CD4-positive, alpha-beta memory T cell (primary cell): Measurements from ENCODE around the gene CAMK1. TPM values are rescaled to one million over a fixed set of nuclear protein-coding genes. Genes with fewer than 3 reads are reported as not detected.

Experiments
- CTCF ChIA-PET: fragments of 350-600 bp; sonication (Branson Sonifier 250); formaldehyde crosslinking; loops from one replicate; lab custom pipeline; 2021; ENCODE audit warnings: inconsistent platforms; ENCODE audit not compliant: partially characterized antibody; lab: Charles Lee
- POLR2A ChIA-PET: fragments of 350-600 bp; sonication (Branson Sonifier 250); formaldehyde crosslinking; loops from one replicate; lab custom pipeline; 2021; ENCODE audit not compliant: partially characterized antibody; lab: Charles Lee
- DNase-seq, 5 donors: peaks; one replicate each; pipeline versions ENCODE4 v3.0.0 to v3.0.0-alpha.2; 2020 to 2022; ENCODE audit warnings: mixed read lengths in 1 of 5
- H3K27ac ChIP-seq: one replicate; pipeline ENCODE4 v1.7.0; 2013; ENCODE audit warnings: low read depth, low read length
- H3K27me3 ChIP-seq: 2 replicates; pipeline ENCODE4 v1.7.0; 2013; ENCODE audit warnings: mild to moderate bottlenecking, low read length, moderate library complexity; ENCODE audit not compliant: insufficient read depth
- H3K36me3 ChIP-seq: 2 replicates; pipeline ENCODE4 v1.7.0; 2013; ENCODE audit warnings: mild to moderate bottlenecking, low read length, moderate library complexity; ENCODE audit not compliant: insufficient read depth
- H3K4me1 ChIP-seq: 2 replicates; pipeline ENCODE4 v1.7.0; 2013; ENCODE audit warnings: mild to moderate bottlenecking, low read length, moderate library complexity; ENCODE audit not compliant: insufficient read depth
- H3K4me3 ChIP-seq, 2 donors: one replicate each; pipeline ENCODE4 v1.7.0; 2013; ENCODE audit warnings: low read length in 2 of 2, mild to moderate bottlenecking in 1 of 2
- H3K9me3 ChIP-seq, 2 donors: one replicate each; pipeline ENCODE4 v1.7.0; 2013; ENCODE audit warnings: low read length in 2 of 2, control low read depth in 1 of 2; ENCODE audit not compliant: control insufficient read depth in 1 of 2
- H3K27ac Mint-ChIP-seq, 7 donors: one replicate each; pipeline ENCODE4 v1.8.0; 2020 to 2021; ENCODE audit warnings: mixed read lengths in 7 of 7, mild to moderate bottlenecking in 6 of 7, inconsistent platforms in 3 of 7, moderate library complexity in 3 of 7
- H3K27me3 Mint-ChIP-seq, 2 donors: one replicate each; pipeline ENCODE4 v1.8.0; 2020 to 2021; ENCODE audit warnings: mixed read lengths in 2 of 2
- H3K36me3 Mint-ChIP-seq, 2 donors: one replicate each; pipeline ENCODE4 v1.8.0; 2020 to 2021; ENCODE audit warnings: mixed read lengths in 2 of 2, inconsistent platforms in 1 of 2, mild to moderate bottlenecking in 1 of 2
- H3K4me1 Mint-ChIP-seq, 4 donors: one replicate each; pipeline ENCODE4 v1.8.0; 2020 to 2021; ENCODE audit warnings: mixed read lengths in 4 of 4, mild to moderate bottlenecking in 1 of 4
- H3K4me3 Mint-ChIP-seq, 8 donors: one replicate each; pipeline ENCODE4 v1.8.0; 2020 to 2021; ENCODE audit warnings: mixed read lengths in 8 of 8, mild to moderate bottlenecking in 7 of 8, moderate library complexity in 6 of 8, inconsistent platforms in 3 of 8
- H3K9me3 Mint-ChIP-seq, 8 donors: one replicate each; pipeline ENCODE4 v1.8.0; 2020 to 2021; ENCODE audit warnings: mixed read lengths in 8 of 8, mild to moderate bottlenecking in 5 of 8, inconsistent platforms in 3 of 8, moderate library complexity in 1 of 8
- intact Hi-C: fragments of 100-400 bp; cut with micrococcal nuclease; formaldehyde crosslinking; loops from one replicate; pipeline ENCODE4 v1.15.1; 2023
- polyA plus RNA-seq, 2 donors: library from polyadenylated mRNA; unstranded; fragments of 300-500 nt; fragmentation: Illumina TruSeq; gene quantifications; one replicate each; pipeline ENCODE4 v1.2.3, GENCODE V29; 2021
- total RNA-seq, 2 experiments: library from RNA; stranded (reverse); gene quantifications; one replicate each; pipeline ENCODE4 v1.2.3, GENCODE V29; 2021

Gene CAMK1
- total and polyA plus RNA-seq, 4 experiments from 2014 or later = 2.1 to 5.8 (median 3.1) TPM

DNA sequence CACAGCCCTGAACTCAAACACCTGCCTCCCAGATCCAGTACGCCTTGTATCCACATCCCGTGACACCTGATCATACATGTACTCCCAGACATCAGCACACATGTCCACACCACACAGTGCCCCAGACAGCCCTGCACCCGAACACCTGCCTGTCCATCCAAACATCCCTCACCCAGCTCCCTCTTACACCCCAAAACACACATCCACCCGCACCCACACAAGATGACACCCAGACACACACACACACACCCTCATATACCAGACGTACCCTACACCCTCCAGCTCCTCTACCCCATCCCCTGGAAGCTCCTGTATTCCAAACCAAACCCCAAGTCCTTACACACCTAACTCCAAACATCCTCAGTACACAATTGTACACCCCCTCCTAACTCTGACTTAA is 735 bp downstream of the CAMK1 start:
- H3K27ac Mint-ChIP-seq = peak overlapping the region in 5 of 7 donors; percentile 66 to 91 (median 76)
- H3K27me3 Mint-ChIP-seq = no peaks in the 10 kb centered on the region
- peak overlapping the region; percentile 57 to 77 (median 76) for H3K4me3 Mint-ChIP-seq
- peaks cover 0 to 2% of the 10 kb centered on the region in 2 donors for H3K36me3 Mint-ChIP-seq
- H3K9me3 ChIP-seq = no peaks in the 10 kb centered on the region
- ChIA-PET CTCF (no interaction called here), POLR2A (interaction anchor here (0.9 to 3.9 kb wide), 5 partner anchors 9 to 119 kb away, joined by 3 to 20 read pairs (median 6); partner anchors contain the start of genes ARPC4, OGG1 and TADA3)
- H3K4me3 ChIP-seq = peak overlapping the region in 1 of 2 donors; percentile 45
- peaks cover 12 to 36% (median 21%) of the 10 kb centered on the region in 4 donors for H3K4me1 Mint-ChIP-seq
- no peak overlapping the region for H3K27ac ChIP-seq
- no peaks in the 10 kb centered on the region for H3K27me3 ChIP-seq
- no peak for DNase-seq
- H3K9me3 Mint-ChIP-seq = no peaks in the 10 kb centered on the region
- H3K36me3 ChIP-seq = no peaks in the 10 kb centered on the region
- H3K4me1 ChIP-seq = peaks cover 21% of the 10 kb centered on the region
- intact Hi-C loops = no loop called here

GRCh38 chr3:9768141-9768775 is 1.5 kb downstream of the CAMK1 start:
- Mint-ChIP-seq H3K27ac (peak overlapping the region in 3 of 7 donors; percentile 14 to 66 (median 37)), H3K36me3 (peaks cover 0 to 2% of the 10 kb centered on the region in 2 donors), H3K4me1 (peaks cover 11 to 36% (median 21%) of the 10 kb centered on the region in 4 donors), H3K9me3 (no peaks in the 10 kb centered on the region), H3K27me3 (no peaks in the 10 kb centered on the region), H3K4me3 (no peak overlapping the region)
- ChIA-PET CTCF (interaction anchor here (1.6 kb wide), 1 partner anchor 14 kb away, joined by 4 read pairs; no protein-coding TSS in a partner anchor), POLR2A (interaction anchor here (1.7 to 3.9 kb wide), 2 partner anchors 14 to 18 kb away, joined by 5 to 20 read pairs; partner anchors contain the start of gene OGG1)
- Histone ChIP-seq H3K4me1 (peaks cover 21% of the 10 kb centered on the region), H3K27me3 (no peaks in the 10 kb centered on the region), H3K4me3 (no peak overlapping the region), H3K27ac (no peak overlapping the region), H3K36me3 (no peaks in the 10 kb centered on the region), H3K9me3 (no peaks in the 10 kb centered on the region)
- DNase-seq = no peak
- intact Hi-C loops = no loop called here

- no peak for DNase-seq
- Mint-ChIP-seq H3K36me3 (peaks cover 0 to 2% of the 10 kb centered on the region in 2 donors), H3K4me3 (peak overlapping the region in 1 of 8 donors; percentile 15), H3K27me3 (no peaks in the 10 kb centered on the region), H3K27ac (peak overlapping the region in 3 of 7 donors; percentile 37 to 77 (median 59)), H3K9me3 (no peaks in the 10 kb centered on the region), H3K4me1 (peaks cover 11 to 36% (median 21%) of the 10 kb centered on the region in 4 donors)
- intact Hi-C loops = no loop called here
- Histone ChIP-seq H3K9me3 (no peaks in the 10 kb centered on the region), H3K36me3 (no peaks in the 10 kb centered on the region), H3K27ac (no peak overlapping the region), H3K4me1 (peaks cover 21% of the 10 kb centered on the region), H3K27me3 (no peaks in the 10 kb centered on the region), H3K4me3 (no peak overlapping the region)
- CTCF ChIA-PET = interaction anchor here (1.6 kb wide), 1 partner anchor 13 kb away, joined by 4 read pairs; no protein-coding TSS in a partner anchor
- POLR2A ChIA-PET = interaction anchor here (1.0 to 3.9 kb wide), 3 partner anchors 13 to 371 kb away, joined by 3 to 20 read pairs (median 5); partner anchors contain the start of gene OGG1
Observed at GRCh38 chr3:9767418-9767817, 2.3 kb downstream of the CAMK1 start.

DNA sequence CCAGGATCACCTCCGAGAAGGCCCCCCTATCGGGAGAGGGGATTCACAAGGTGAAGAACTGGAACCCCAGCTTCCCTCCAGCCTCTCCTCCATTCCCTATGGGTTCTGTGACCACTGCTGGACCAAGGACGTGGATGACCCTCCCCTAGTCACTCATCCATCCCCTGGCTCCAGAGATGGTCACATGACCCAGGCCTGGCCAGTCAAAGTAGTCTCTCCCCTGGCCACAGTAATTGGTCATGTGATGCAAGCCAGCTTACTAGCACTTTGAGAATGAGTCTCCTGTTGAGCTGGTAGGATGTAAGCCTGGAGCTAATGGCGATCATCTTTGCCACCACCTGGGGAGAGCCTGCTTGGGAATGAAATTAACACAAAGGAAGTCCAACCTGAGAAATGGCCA is 3.9 kb downstream of the CAMK1 start:
- peaks cover 11 to 36% (median 23%) of the 10 kb centered on the region in 4 donors for H3K4me1 Mint-ChIP-seq
- peak overlapping the region in 1 of 7 donors; percentile 72 for H3K27ac Mint-ChIP-seq
- ChIA-PET CTCF (no interaction called here), POLR2A (interaction anchor here (0.7 kb wide), 1 partner anchor 39 kb away, joined by 3 read pairs; no protein-coding TSS in a partner anchor)
- no peak for DNase-seq
- no peaks in the 10 kb centered on the region for H3K9me3 ChIP-seq
- no peaks in the 10 kb centered on the region for H3K27me3 ChIP-seq
- H3K27ac ChIP-seq = no peak overlapping the region
- H3K36me3 ChIP-seq = no peaks in the 10 kb centered on the region
- peaks cover 21% of the 10 kb centered on the region for H3K4me1 ChIP-seq
- H3K4me3 ChIP-seq = no peak overlapping the region
- intact Hi-C loops = no loop called here
- H3K4me3 Mint-ChIP-seq = no peak overlapping the region
- H3K36me3 Mint-ChIP-seq = peaks cover 3 to 5% of the 10 kb centered on the region in 2 donors
- no peaks in the 10 kb centered on the region for H3K9me3 Mint-ChIP-seq
- no peaks in the 10 kb centered on the region for H3K27me3 Mint-ChIP-seq

DNA sequence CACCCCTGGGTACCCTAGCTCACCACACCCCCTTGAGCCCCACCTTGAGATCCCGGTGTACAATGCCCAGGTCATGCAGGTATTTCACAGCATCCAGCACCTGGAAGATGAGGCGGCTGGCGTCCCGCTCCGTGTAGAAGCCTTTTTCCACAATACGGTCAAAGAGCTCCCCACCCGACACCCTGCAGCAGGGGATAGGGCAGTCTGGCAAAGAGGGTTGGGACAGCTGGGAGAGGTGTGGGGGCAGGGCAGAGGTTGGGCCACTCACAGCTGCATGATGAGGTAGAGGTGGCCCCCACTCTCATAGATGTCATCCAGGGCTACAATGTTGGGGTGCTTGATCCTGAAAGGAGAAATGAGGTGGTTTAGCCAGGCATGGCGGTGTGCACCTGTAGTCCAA is 6.9 kb downstream of the CAMK1 start:
- CTCF ChIA-PET = no interaction called here
- H3K27ac Mint-ChIP-seq = no peak overlapping the region

DNA sequence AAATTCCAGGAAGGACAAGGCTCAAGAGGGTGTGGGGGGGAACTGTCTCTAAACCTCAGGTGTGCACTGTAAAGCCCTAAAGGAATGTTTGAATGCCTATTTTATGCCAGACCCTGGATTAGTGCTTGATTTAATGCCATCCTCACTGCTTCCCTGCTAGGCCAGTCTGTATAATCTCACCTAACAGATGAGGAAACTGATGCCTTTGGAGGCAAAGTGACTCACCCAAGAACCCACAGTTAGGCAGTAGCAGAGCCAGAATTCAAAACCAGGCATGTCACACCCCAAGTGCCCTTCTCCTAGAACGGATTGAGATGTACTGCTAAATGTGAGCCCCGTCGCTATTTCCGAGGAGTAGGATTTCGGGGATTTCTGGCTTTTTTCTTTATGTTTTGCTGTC is 7.8 kb downstream of the CAMK1 start:
- Histone ChIP-seq H3K4me3 (no peak overlapping the region), H3K27me3 (no peaks in the 10 kb centered on the region), H3K36me3 (peaks cover 9% of the 10 kb centered on the region), H3K4me1 (no peaks in the 10 kb centered on the region), H3K9me3 (no peaks in the 10 kb centered on the region), H3K27ac (no peak overlapping the region)
- H3K36me3 Mint-ChIP-seq = peaks cover 21 to 24% of the 10 kb centered on the region in 2 donors
- no peak overlapping the region for H3K27ac Mint-ChIP-seq
- POLR2A ChIA-PET = no interaction called here
- H3K27me3 Mint-ChIP-seq = no peaks in the 10 kb centered on the region
- intact Hi-C loops = no loop called here
- no peak for DNase-seq
- H3K4me3 Mint-ChIP-seq = no peak overlapping the region
- peaks cover 2 to 7% (median 4%) of the 10 kb centered on the region in 4 donors for H3K4me1 Mint-ChIP-seq
- CTCF ChIA-PET = no interaction called here
- no peaks in the 10 kb centered on the region for H3K9me3 Mint-ChIP-seq

More for the DNA sequence above, 6.9 kb downstream of the CAMK1 start:
- Histone ChIP-seq H3K27ac (no peak overlapping the region), H3K9me3 (no peaks in the 10 kb centered on the region), H3K4me1 (no peaks in the 10 kb centered on the region), H3K27me3 (no peaks in the 10 kb centered on the region), H3K36me3 (peaks cover 5% of the 10 kb centered on the region), H3K4me3 (no peak overlapping the region)
- intact Hi-C loops = no loop called here
- H3K36me3 Mint-ChIP-seq = peaks cover 20 to 21% of the 10 kb centered on the region in 2 donors
- H3K4me1 Mint-ChIP-seq = peaks cover 4 to 13% (median 9%) of the 10 kb centered on the region in 4 donors
- no peaks in the 10 kb centered on the region for H3K27me3 Mint-ChIP-seq
- no peak for DNase-seq
- POLR2A ChIA-PET = no interaction called here
- no peaks in the 10 kb centered on the region for H3K9me3 Mint-ChIP-seq
- H3K4me3 Mint-ChIP-seq = no peak overlapping the region

DNA sequence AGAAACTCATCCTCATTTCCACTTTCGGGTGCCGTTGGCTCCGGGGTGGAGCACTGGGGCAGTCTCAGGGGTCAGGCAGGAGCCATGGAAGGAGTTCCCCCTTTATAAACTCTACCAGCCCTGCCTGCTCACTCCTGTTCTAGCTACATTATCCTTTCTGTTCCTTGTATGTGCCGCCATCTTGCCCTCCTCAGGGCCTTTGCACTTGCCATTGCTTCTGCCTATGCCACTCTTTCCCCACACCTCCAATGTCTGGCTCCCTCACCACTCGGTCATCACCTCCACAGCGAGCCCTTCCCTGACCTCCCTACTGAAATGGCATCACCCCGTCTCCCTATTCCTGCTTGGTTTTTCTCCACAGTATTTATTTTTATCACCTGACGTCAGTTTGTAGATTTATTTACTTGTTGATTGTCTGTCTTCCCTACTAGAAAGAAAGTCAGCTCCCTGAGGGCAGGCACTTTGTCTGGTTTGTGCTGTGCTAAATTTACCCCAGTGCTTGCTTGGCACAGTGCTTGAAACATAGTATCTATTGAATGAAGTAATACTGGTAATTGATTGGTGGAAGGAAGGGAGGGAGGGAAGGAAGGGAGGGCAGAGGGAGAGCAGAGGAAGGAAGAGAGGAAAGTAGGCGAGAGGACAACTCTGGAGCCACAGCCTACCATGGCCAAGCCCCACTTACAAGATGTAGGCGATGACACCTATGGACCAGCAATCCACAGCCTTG is 8.8 kb downstream of the CAMK1 start:
- H3K9me3 ChIP-seq = no peaks in the 10 kb centered on the region
- Mint-ChIP-seq H3K9me3 (no peaks in the 10 kb centered on the region), H3K27me3 (no peaks in the 10 kb centered on the region), H3K27ac (peak overlapping the region in 2 of 7 donors; percentile 12 to 17), H3K36me3 (peaks cover 29 to 31% of the 10 kb centered on the region in 2 donors), H3K4me3 (no peak overlapping the region), H3K4me1 (peaks cover 0 to 7% (median 1%) of the 10 kb centered on the region in 4 donors)
- H3K36me3 ChIP-seq = peaks cover 18% of the 10 kb centered on the region
- intact Hi-C loops = no loop called here
- H3K4me1 ChIP-seq = peaks cover 1% of the 10 kb centered on the region
- no peak for DNase-seq
- H3K27ac ChIP-seq = no peak overlapping the region
- H3K27me3 ChIP-seq = no peaks in the 10 kb centered on the region
- ChIA-PET CTCF (no interaction called here), POLR2A (no interaction called here)
- no peak overlapping the region for H3K4me3 ChIP-seq
